GM19025 (cell line): ENCODE data around the gene VCL.
"Not testable (repeated sequence)": the region's sequence is repeated elsewhere in the genome, so short reads cannot be mapped to it uniquely, and the experiment has no call there.

Experiments used
- ATAC-seq: cut with Tn5 transposase; IDR thresholded peaks from one replicate; pipeline ENCODE4 v1.9.1; 2021; ENCODE audit warnings: mild to moderate bottlenecking, low read depth, moderate library complexity; ENCODE audit not compliant: unreplicated experiment

Gene VCL

GRCh38 chr10:74000892-74001669 lies 3.2 kb downstream of the VCL start:
- ATAC-seq: no peak

GRCh38 chr10:74006269-74006668 lies 8.4 kb downstream of the VCL start:
- ATAC-seq: no peak

GRCh38 chr10:74008212-74008731 lies 10.4 kb downstream of the VCL start:
- ATAC-seq: no peak

GRCh38 chr10:74011017-74011416 lies 13.1 kb downstream of the VCL start:
- no peak for ATAC-seq

- ATAC-seq: no peak
Observed at GRCh38 chr10:74011770-74012169, 13.9 kb downstream of the VCL start.

GRCh38 chr10:74012480-74012879 lies 14.6 kb downstream of the VCL start:
- ATAC-seq: no peak

GRCh38 chr10:74013004-74013403 lies 15.1 kb downstream of the VCL start:
- ATAC-seq: no peak

GRCh38 chr10:74014574-74014973 lies 16.7 kb downstream of the VCL start:
- not testable (repeated sequence) for ATAC-seq

GRCh38 chr10:74018241-74018640 lies 20.3 kb downstream of the VCL start:
- no peak for ATAC-seq

GRCh38 chr10:74021248-74022055 lies 23.5 kb downstream of the VCL start:
- ATAC-seq: no peak

GRCh38 chr10:74022926-74023629 lies 25.2 kb downstream of the VCL start:
- no peak for ATAC-seq

GRCh38 chr10:74024600-74024999 lies 26.7 kb downstream of the VCL start:
- no peak for ATAC-seq

GRCh38 chr10:74025380-74025978 lies 27.6 kb downstream of the VCL start:
- no peak for ATAC-seq

GRCh38 chr10:74026428-74027015 lies 28.6 kb downstream of the VCL start:
- ATAC-seq: no peak

- no peak for ATAC-seq
Observed at GRCh38 chr10:74027702-74028101, 29.8 kb downstream of the VCL start.

- no peak for ATAC-seq
Observed at GRCh38 chr10:74029943-74030342, 32.0 kb downstream of the VCL start.

GRCh38 chr10:74032208-74032607 lies 34.3 kb downstream of the VCL start:
- not testable (repeated sequence) for ATAC-seq

GRCh38 chr10:74032900-74033655 lies 35.2 kb downstream of the VCL start:
- no peak for ATAC-seq

GRCh38 chr10:74033702-74034101 lies 35.8 kb downstream of the VCL start:
- no peak for ATAC-seq
